ENCODE measurements around the gene LMOD2.

LMOD2 gene

DNA sequence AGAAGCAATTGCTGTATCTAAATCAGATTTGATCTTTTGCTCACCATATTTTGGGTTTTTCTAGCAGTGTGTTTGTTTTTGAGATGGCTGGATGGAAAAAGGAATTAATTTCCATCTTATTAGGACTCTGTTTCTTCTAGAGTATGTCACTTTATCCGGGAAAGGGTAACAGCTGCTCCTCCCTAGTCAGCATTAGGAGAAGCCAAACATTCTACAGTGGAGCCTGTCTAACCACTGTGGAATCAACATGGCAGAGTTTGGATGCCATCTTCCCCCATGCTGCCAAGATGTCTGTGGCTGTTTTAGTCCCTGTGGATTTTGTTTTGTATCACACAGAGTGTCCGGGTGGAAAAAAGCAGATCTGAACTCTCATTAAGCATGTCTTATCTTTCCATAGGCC, 16.0 kb upstream of the LMOD2 start:
- no peak for DNase-seq (ENCODE audit: low read depth in 1 of 2, low spot score in 1 of 2)

DNA sequence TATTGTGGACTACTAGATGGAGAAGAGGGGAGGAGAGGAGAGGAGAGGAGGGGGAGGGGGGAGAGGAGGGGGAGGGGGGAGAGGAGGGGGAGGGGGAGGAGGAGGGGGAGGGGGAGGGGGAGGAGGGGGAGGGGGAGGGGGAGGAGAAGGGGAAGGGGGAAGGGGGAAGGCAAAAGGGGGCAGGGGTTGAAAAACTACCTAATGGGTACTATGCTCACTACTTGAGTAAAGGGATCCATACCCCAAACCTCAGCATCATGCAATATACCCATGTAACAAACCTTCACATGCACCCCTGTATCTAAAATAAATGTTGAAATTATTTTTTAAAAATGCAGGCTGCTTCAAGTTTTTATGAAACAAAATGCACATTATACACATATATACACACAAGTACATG, 15.1 kb upstream of the LMOD2 start:
- no peak for DNase-seq (ENCODE audit: low read depth in 1 of 2, low spot score in 1 of 2)

DNA sequence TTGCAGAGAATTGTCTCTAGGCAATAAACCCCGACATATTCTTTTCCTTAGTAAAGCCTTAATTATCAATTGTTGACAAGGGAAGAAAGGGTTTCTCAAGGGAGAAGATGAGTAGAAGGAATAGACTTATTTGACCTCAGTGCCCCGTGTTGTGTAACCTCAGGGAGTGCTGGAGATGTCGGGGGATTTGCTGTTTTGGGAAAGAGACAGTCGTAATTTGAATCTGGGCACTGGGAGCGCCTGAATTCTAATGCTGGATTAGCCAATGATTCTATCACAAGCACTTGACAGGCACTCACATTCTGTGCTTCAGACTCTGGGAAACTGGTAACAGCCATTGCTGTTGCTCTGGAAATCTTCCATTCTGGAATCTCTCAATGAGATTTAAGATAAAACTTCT, 13.8 kb upstream of the LMOD2 start:
- DNase-seq (ENCODE audit: low read depth in 1 of 2, low spot score in 1 of 2) = no peak

DNA sequence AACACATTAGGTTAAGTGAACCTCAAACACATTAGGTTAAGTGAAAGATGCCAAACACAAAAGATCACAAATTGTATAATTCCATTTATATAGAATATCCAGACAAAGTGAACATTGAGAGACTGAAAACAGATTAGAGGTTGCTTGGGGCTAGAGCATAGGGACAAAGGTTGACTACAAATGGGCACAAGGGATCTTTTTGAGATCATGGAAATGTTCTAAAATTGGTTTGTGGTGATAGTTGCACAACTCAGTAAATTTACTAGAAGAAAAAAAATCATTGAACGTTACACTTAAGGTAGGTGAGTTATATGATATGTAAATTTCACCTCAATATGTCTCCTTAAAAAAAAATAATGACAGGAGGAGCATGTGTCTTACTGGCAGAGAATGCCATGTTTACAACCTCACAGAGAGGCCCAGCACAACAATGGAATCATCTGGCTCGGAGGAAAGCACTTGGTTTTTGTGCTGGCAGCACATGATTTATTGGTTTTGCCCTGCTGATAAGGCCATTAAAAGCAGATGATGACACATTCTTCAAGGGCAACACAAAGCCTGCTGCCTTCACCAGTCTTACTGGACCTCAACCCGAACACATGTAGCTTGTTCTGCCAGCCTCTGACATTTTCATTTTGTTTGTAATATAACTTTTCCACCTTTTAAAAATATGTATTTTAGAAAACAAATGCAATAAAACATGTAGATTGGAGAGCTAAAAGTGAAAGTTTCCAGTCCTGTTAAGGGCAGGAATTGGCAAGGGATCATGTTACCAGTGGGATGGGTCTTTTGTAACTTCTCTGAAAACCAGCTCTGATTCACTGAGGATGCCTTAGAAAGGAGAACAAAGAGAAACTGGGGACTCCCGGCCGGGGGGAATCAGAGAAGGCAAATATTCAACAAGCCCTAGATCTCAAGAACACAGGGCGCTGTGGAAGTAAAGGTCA, 11.9 kb upstream of the LMOD2 start:
- no peak for DNase-seq (ENCODE audit: low read depth in 1 of 2, low spot score in 1 of 2)

DNA sequence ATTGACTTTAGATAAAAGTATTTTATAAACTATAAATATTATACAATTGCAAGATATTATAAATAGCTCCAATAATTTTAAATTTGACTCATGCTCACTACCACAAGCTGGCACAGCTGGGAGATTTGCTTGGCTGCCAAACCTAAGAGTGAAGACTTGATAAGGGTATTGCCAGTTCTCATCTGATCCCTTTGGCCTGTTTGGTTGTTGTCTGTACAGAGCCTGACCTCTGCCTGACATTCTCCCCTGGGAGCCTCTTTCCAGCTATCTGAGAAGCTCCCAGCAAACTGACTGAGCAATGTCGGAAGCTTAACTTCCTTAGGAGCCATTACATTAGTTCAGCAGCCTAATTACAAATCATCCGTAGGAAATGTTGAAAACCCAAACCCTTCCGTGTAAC, 10.2 kb upstream of the LMOD2 start:
- no peak for DNase-seq (ENCODE audit: low read depth in 1 of 2, low spot score in 1 of 2)

DNA sequence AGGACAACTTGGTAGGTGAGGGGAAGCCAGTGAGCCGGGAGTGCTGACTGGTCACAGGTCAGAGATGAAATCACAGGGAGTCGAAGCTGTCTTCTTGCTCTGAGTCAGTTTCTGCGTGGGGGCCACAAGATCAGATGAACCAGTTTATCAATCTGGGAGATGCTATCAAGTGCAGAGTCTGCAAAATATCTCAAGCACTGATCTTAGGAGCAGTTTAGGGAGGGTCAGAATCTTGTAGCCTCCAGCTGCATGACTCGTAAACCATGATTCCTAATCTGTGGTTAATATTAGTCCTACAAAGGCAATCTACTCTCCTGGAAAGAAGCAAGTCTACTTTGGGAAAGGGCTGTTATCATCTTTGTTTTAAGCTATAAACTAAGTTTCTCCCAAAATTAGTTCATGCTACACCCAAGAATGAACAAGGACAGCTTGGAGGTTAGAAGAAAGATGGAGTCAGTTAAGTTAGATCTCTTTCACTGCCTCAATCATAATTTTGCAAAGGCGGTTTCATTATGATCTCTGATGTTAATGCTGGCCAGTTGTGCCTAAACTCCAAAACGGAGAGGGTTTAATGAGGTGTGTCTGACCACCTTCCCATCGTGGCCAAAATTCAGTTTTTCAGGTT, 8.4 kb upstream of the LMOD2 start:
- no peak for DNase-seq (ENCODE audit: low read depth in 1 of 2, low spot score in 1 of 2)

DNA sequence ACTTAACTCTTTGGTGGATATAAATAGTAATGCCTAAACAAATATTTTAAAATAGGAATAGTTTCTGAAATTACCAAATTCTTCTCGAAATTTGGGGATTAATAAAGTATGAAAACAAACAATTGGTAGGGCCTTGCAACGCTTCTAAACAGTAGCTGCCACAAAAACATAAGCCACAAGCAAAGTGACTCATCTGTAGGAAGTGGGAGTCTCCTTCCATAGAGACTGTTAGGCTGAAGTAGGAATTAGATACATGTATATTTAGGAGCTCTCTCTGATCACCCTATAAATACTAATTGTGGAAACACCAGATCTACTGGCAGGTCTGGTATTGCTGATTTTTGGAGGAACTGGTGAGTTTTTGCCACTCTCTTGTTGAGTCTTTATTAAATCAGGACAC, 5.7 kb upstream of the LMOD2 start:
- no peak for DNase-seq (ENCODE audit: low read depth in 1 of 2, low spot score in 1 of 2)

DNA sequence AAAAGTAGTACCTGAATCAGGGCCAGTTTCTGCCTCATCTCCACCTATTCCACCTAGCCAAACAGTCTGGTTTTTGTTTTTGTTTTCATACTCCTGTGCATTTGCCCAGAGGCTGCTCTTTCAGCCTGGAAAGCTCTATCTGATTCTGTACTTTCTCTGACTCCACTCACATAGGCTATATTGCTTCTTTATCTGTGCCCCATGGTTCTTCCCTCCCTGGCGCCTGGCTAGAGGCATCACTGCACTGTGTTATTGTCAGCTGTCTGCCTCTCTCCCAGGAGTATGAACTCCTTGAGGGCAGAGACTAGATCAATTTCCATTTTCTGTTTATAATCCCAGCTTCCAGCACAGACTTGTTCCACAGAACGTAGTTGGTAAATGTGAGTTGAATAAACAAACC, 5.1 kb upstream of the LMOD2 start:
- DNase-seq (ENCODE audit: low read depth in 1 of 2, low spot score in 1 of 2) = no peak

DNA sequence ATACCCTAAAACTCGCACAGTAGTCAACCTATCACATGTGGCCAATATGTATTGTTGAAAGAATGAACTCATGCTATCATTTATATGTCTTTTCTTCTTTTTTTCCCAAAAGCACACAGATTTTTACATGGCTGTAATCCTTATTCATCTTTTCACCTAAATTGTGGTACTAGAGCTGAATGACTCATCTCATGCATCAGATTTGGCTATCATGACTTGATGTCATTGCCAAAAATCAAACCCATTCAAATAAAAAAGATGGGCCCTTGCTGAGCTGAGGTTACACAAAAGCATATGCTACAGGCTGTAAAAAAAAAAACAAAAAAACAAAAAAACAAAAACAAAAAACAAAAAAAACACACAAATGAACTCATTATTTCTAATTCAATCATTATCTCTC, 3.3 kb upstream of the LMOD2 start:
- DNase-seq (ENCODE audit: low read depth in 1 of 2, low spot score in 1 of 2) = no peak

DNA sequence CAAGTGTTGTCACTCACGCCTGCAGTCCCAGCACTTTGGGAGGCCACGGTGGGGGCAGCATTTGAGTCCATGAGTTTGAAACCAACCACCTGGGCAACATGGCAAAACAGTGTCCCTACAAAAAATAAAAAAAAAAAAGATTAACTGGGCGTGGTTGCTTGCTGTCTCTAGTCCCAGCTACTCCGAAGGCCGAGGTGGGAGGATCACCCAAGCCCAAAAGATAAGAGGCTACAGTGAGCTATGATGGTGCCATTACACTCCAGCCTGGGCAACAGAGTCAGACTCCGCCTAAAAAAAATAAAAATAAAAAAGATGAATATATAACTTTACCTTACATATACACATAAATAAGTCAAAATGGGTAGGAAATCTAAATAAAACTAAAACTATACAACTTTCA, 2.5 kb upstream of the LMOD2 start:
- DNase-seq (ENCODE audit: low read depth in 1 of 2, low spot score in 1 of 2) = no peak

DNA sequence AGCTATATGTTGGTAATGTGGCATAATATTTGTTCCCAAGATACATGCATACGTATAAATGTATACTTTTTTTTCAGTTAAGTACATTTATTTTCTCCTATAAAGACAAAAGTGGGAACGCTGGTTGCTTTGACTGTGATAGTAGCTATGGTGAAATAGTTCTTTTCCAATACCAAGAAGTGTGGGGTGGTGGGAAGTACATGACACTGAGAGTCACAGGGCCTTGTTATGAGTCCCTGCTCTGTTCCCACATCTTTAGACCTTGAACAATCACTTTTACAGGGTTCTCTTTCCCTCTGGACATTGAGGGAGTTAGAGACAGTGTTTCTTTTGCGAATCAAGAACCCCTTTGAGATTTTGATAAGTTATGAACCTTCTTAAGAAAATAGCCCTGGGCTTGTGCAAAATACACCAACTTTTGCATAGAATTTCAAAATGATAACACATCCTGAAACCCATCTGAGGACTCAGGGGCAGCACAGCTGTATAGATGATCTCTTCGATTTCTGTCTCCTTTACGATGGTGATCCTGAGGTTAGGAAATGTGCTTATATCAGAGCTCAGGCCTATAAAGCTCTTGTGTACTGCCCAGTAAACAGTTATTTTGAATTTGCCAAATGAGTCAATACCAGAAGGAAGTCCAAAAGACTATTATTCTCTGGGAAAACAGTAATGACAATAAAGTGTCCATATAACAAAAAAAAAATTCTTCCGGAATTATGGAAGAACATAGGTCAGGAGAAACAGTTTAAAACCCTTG, 1.1 kb downstream of the LMOD2 start:
- DNase-seq (ENCODE audit: low read depth in 1 of 2, low spot score in 1 of 2) = no peak

DNA sequence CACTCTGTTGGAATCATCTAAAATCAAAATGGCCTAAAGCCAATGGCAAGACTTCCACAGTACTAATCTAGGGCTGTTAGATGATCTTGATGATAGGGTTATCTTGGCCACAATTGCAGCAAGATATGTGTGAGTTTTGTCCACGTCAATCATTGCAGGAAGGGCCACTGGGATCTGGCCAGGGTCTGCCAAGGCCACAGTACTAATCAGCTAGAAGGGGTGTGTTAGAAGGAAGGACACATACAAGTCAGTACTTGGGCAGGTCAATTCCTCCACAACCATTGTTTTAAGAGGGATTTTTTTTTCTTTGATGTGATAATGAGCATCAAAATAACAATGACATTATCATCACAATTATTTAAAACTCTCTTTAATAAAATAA, 1.6 kb downstream of the LMOD2 start:
- no peak for DNase-seq (ENCODE audit: low read depth in 1 of 2, low spot score in 1 of 2)

DNA sequence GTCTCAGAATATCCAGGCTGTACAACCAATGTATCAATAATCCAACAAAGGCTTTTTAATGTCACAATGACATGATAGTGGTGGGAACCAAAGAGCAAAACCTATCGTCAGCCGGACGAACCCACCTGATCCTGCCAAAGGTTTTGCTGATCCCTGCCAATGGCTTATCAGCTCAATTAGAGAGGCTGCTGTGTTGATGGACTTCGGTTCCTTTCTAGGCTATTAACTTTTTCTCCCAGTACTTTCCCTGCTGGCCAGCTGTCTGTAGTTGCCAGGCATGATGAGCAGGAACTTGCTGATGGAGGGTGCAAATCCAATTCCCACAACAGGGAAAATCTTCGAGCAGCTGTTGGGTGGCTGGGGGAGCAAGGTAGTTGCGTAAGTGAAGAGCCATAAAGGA, 2.4 kb downstream of the LMOD2 start:
- DNase-seq (ENCODE audit: low read depth in 1 of 2, low spot score in 1 of 2) = no peak

DNA sequence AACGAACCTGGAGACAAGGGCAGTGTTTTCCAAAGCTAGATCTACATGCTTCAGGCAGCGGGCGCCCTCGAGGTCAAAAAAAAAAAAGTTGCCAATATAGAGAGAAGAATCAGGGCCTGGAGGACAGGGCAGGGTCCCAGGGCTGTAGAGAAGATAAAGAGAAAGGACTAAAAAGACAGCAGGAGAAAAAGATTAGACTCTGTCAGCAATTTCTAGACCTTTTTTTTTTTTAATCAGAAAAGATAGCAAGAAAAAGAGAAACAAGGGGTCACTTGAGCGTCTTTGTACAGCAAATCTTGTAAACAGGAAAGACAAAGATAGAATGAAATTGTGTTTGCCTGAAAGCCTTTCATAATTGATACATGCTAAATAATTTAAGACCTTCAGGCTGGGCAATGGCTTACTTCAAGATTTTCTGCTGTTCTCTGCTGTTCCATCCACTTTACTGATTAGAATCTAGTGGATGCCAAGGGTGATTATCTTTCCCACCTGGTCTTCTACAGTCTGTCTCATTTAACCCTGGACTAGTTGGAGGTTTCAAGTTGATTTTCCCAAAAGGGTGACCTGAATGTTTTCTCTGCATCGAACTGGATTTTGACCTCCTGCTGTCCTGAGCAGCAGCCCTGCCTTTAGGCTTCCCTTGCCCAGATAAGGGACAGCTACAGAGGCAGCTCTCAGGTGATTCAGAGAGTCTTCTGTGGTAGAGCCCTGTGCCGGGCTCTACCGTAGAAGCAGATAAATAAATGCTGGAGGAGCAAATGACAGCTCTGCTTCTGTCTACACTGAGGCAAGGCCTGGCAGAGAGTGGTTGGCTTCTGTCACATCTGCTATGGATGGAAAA, 5.1 kb downstream of the LMOD2 start:
- no peak for DNase-seq (ENCODE audit: low read depth in 1 of 2, low spot score in 1 of 2)

DNA sequence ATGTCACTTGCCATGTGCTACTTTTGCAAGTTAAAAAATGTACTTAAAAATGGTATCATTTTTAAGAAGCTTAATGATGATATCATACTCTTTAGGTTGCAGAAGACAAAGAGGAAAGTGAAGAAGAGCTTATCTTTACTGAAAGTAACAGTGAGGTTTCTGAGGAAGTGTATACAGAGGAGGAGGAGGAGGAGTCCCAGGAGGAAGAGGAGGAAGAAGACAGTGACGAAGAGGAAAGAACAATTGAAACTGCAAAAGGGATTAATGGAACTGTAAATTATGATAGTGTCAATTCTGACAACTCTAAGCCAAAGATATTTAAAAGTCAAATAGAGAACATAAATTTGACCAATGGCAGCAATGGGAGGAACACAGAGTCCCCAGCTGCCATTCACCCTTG, 6.1 kb downstream of the LMOD2 start:
- no peak for DNase-seq (ENCODE audit: low read depth in 1 of 2, low spot score in 1 of 2)

DNA sequence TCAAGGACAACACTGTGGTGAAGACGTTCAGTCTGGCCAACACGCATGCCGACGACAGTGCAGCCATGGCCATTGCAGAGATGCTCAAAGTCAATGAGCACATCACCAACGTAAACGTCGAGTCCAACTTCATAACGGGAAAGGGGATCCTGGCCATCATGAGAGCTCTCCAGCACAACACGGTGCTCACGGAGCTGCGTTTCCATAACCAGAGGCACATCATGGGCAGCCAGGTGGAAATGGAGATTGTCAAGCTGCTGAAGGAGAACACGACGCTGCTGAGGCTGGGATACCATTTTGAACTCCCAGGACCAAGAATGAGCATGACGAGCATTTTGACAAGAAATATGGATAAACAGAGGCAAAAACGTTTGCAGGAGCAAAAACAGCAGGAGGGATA, 6.6 kb downstream of the LMOD2 start:
- no peak for DNase-seq (ENCODE audit: low read depth in 1 of 2, low spot score in 1 of 2)

DNA sequence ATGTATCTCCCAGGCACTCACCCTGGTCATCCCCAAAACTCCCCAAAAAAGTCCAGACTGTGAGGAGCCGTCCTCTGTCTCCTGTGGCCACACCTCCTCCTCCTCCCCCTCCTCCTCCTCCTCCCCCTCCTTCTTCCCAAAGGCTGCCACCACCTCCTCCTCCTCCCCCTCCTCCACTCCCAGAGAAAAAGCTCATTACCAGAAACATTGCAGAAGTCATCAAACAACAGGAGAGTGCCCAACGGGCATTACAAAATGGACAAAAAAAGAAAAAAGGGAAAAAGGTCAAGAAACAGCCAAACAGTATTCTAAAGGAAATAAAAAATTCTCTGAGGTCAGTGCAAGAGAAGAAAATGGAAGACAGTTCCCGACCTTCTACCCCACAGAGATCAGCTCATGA, 7.1 kb downstream of the LMOD2 start:
- DNase-seq (ENCODE audit: low read depth in 1 of 2, low spot score in 1 of 2) = no peak

DNA sequence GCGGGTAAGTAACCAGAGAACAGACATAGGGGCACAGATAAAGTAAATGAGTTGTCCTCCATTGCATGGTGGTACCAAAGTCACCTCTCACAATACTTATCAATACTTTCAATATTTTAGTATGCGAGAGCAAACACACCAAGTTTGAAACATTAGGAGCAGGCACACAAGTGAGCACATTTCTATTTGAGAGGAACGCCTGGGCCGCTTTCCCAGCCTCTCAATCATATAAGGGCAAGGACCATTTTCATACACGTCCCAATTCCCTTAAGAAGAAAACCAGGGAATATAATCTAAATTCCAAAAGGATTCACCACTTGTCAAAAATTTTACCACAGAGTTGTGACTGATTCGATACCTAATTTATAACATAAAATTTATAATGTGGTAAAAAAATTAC, 7.5 kb downstream of the LMOD2 start:
- no peak for DNase-seq (ENCODE audit: low read depth in 1 of 2, low spot score in 1 of 2)

DNA sequence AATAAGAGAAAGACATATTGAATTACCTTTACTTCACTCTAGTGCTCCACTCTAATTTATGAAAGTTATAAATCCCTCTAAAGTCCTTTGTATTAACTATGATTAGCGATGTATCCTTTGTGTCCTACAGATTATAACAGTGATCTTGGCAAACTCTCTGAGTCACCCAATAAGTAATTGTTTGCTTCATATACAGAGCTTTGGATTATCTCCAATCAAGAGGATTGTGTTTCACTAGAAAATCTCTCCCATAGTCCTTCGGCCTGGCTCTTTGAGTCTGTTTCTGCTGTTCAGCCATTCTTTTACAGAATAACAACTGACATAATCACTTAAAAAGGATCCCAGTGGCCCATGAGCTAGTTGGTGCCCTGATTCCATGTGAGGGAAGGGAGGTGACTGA, 9.5 kb downstream of the LMOD2 start:
- DNase-seq (ENCODE audit: low read depth in 1 of 2, low spot score in 1 of 2) = no peak

DNA sequence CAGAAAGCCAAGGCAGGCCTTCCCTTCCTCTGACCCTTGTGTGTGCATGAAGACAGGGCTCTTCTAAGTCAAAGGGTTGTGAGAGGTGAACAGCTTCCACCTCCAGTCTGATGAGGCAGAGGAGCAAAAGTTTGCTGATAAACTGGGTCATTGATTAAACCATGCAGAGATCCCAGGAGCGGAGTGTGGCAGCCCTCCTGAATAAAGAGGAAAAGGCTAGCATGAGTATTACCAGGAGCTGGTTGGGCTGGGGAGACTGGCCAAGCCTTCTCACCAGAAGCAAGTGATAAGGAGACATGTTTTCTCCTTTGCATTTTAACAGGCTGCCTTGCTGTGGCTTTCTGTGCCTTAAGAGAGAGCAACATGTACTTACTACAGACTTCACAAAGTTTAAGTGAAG, 10.2 kb downstream of the LMOD2 start:
- no peak for DNase-seq (ENCODE audit: low read depth in 1 of 2, low spot score in 1 of 2)

DNA sequence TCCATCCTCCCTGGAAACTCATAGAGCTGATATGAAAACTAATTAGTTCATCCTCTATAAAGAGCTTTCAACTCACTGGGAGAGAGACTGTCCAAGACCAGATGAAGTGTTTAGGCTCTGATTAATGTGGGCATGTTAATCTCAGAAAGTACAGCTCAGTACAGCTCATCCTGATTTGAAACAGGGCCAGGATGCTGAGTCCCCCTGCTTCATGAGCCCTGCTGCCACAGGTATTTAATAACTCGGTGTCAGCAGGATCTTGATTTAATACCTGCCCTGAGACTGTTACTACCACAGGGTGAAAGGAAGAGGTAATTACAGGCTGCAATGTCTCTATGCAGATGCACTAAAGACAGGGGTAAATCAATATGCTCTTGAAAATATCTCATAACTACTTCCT, 10.8 kb downstream of the LMOD2 start:
- DNase-seq (ENCODE audit: low read depth in 1 of 2, low spot score in 1 of 2) = no peak

All from activated CD4-positive, alpha-beta T cell treated with anti-CD3 and anti-CD28 coated beads, Interleukin-2, amount 50 U/mL, for 24 hours (primary cell).